GM12874 (cell line): ENCODE results near the gene RBFOX1.

Experiments
- CTCF ChIP-seq: IDR thresholded peaks from 2 replicates; pipeline ENCODE4 v1.5.1; 2011; ENCODE audit warnings: low read depth, mild to moderate bottlenecking, control low read depth, low read length, moderate library complexity; ENCODE audit not compliant: insufficient read depth

Gene RBFOX1

GRCh38 chr16:7390974-7391373, 58.3 kb downstream of the RBFOX1 start:
- no peak for TF ChIP-seq CTCF

- TF ChIP-seq CTCF = no peak
These were observed 59.0 kb downstream of the RBFOX1 start for GRCh38 chr16:7391694-7392093.

- no peak for TF ChIP-seq CTCF
These were observed 59.6 kb downstream of the RBFOX1 start for GRCh38 chr16:7392206-7392605.

GRCh38 chr16:7393680-7394079, 61.0 kb downstream of the RBFOX1 start:
- no peak for TF ChIP-seq CTCF

GRCh38 chr16:7394720-7395336, 62.2 kb downstream of the RBFOX1 start:
- TF ChIP-seq CTCF = no peak

- no peak for TF ChIP-seq CTCF
These were observed 65.3 kb downstream of the RBFOX1 start for GRCh38 chr16:7397901-7398300.

GRCh38 chr16:7398536-7398935, 65.9 kb downstream of the RBFOX1 start:
- TF ChIP-seq CTCF = no peak

GRCh38 chr16:7399296-7399695, 66.7 kb downstream of the RBFOX1 start:
- no peak for TF ChIP-seq CTCF
